NCI-H446 treated with DMSO at 0.1 percent for 48 hours (cell line): ENCODE results near the gene SLC25A26.

Source experiments
- DNase-seq: peaks from one replicate; lab custom pipeline; 2025; lab: John Stamatoyannopoulos, UW

SLC25A26 gene

GRCh38 chr3:66396161-66396760 lies 175.5 kb downstream of the SLC25A26 start:
- no peak for DNase-seq

GRCh38 chr3:66396888-66397287 lies 176.1 kb downstream of the SLC25A26 start:
- DNase-seq = no peak

DNA sequence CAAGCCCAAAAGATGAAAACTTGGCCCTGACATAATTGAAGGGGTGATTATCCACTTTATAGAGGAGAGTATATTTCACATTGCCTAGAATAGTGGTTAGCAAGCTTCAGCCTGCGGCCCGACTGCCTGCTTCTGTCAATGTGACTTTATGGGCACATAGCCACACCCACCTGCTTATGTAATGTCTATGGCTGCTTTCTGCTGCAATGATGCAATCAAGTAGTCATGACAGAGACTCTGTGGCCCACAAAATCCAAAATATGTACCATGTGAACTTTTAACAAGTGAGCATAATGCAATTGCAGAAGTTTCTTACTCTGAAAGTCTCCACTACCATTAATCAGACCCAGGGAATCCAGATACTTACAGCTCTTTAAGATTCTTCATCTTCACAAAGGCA lies 176.9 kb downstream of the SLC25A26 start:
- no peak for DNase-seq

- DNase-seq = peak; percentile 76
Observed at GRCh38 chr3:66398228-66399025, 177.6 kb downstream of the SLC25A26 start.

DNA sequence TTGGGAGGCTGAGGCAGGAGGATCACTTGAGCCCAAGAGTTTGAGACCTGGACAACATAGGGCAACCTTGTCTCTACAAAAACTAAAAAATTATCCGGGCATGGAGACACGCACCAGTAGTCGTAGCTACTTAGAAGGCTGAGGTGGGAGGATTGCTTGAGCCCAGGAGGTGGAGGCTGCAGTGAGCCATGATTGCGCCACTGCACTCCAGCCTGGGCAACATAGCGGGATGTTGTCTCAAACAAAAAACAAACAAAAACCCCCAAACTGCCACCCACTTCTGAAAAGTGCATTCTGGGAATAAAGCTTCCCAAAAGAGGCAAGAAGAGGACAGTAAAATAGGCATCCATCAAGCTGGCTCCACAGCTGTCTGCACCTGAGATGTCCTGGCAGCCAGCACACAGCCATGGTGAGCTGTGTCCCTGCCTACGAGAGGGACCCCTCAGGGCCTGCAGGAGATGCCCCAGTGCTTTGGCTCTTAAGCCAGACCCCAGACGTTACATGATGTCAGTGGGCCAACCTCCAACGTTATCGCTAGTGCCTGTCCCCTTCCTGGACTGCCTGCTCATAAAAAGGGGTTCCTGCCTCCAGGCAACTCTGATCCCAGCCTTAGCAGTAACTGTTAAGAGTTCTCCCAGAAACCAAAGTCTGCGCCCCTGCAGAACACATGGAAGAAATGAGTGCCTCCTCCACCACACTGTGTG lies 178.9 kb downstream of the SLC25A26 start:
- no peak for DNase-seq

DNA sequence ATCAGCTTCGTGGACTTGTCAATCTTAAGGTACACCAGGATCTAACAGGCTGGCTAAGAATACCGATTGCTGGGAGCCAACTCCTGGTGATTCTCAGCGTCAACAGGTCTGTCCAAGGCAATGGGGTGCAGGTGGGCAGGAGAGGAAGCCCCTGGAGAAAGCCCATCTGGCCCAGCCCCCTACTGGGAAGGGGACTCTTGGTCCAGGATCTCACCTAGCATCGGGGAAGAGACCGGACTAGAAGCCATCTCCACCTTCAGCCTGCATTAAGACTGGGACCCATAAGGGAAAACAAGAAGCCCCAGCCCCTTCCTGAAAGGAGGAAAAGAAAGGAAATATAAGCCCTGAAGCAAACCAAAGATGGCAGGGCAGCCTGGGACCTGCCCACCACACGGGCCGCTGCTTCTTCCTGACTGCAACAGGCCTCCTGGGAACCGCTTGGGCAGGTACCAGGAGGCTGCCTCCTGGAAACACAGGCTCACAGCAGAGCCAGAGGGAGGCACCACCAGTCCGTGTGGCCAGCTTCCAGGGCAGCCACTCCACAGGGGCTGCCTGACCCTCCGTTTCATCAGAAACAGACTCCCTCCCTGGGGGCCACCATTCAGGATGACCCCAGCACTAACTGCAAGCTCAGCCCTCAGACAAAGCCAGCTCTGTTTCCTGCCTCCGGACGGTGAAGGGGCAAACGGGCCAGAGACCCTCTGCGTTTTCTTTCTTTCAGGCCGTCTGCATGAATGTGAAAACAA lies 179.8 kb downstream of the SLC25A26 start:
- DNase-seq = no peak

GRCh38 chr3:66401157-66401550 lies 180.4 kb downstream of the SLC25A26 start:
- no peak for DNase-seq

GRCh38 chr3:66401675-66402491 lies 181.1 kb downstream of the SLC25A26 start:
- DNase-seq = no peak

- no peak for DNase-seq
Observed at GRCh38 chr3:66402596-66403290, 181.9 kb downstream of the SLC25A26 start.

- DNase-seq = no peak
Observed at GRCh38 chr3:66403323-66403990, 182.7 kb downstream of the SLC25A26 start.

- no peak for DNase-seq
Observed at GRCh38 chr3:66404197-66404596, 183.4 kb downstream of the SLC25A26 start.

GRCh38 chr3:66404903-66405700 lies 184.3 kb downstream of the SLC25A26 start:
- DNase-seq = no peak

GRCh38 chr3:66405701-66406091 lies 184.9 kb downstream of the SLC25A26 start:
- DNase-seq = peak; percentile 46

DNA sequence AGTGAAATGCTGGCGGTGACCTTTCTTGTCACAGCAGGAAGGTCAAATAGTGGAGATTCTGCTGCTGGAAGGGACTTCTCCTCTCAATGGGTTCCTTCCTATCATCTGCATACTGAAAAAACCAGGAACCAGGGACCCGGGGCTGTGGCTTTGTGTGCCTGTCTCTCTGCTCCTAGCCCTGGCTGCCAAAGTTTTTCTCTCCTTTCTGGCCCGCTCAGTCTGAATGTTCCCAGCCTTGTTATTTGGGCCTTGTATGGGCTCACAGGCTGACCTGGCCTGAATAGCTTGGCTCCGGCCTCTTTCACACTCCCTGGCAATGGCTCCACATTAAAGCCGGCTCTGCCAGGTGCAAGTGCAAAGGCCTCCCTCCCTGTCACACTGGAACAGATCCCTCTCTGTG lies 185.4 kb downstream of the SLC25A26 start:
- DNase-seq = no peak

DNA sequence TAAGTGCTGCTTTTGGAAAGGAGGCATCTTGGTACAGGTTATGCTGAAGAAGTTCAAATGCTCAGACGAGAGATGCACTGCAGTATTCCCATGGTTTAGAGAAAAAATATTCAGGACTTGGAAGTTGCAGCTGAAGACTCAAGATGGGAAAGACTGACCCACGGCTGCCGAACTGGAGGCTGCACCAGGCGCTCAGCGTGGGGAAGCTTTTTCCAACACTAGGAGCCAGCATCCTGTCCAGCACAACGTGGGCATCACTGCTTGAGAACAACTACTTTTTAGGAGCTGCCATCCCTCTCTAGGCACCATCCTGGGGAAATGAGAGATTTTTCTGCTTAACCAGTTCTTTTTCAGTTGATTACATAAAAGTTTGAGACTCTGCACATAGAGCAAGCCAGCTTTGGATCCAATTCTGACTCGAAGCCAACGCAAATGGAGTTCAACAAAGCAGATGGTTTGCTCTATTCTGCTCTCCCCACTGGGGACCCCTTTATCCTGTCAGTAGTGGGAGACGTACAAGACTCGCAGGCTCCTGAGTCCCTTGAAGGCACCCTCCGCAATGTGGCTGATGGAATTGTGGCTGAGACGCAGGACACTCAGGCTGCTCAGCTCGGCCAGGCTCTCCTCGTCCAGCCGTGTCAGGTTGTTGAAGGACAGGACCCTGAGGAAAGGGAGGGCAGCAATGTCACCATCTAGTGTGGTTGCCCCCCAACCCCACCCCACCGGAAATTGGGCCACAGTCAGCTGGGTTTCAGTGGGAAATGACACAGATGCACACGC lies 186.2 kb downstream of the SLC25A26 start:
- DNase-seq = no peak

GRCh38 chr3:66407611-66408218 lies 186.9 kb downstream of the SLC25A26 start:
- DNase-seq = no peak

- no peak for DNase-seq
Observed at GRCh38 chr3:66409771-66410754, 189.3 kb downstream of the SLC25A26 start.
